ENCODE measurements around the gene CEND1. TPM values are rescaled to one million over a fixed set of nuclear protein-coding genes. Genes with fewer than 3 reads are reported as not detected.

CEND1 gene
- total and polyA plus RNA-seq, 2 of the 13 experiments (the other 11 are each of a cell fraction or from before 2014, with no cell fraction given): not detected

- TF ChIP-seq, protein P1, sequence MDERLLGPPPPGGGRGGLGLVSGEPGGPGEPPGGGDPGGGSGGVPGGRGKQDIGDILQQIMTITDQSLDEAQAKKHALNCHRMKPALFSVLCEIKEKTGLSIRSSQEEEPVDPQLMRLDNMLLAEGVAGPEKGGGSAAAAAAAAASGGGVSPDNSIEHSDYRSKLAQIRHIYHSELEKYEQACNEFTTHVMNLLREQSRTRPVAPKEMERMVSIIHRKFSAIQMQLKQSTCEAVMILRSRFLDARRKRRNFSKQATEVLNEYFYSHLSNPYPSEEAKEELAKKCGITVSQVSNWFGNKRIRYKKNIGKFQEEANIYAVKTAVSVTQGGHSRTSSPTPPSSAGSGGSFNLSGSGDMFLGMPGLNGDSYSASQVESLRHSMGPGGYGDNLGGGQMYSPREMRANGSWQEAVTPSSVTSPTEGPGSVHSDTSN (CRISPR knock-in tag; IDR thresholded peaks at IDR 0.05): no peak
Measured at GRCh38 chr11:839280-839623, 49.4 kb upstream of the CEND1 start (continued).

- H4K20me1 ChIP-seq (ENCODE audit: insufficient read depth, low read length): peaks cover 20% of the 10 kb centered on the region; the same call in 1 of the 2 replicates
- no peaks in the 10 kb centered on the region for H3K27me3 ChIP-seq (ENCODE audit: control insufficient read depth in 1 of 2, insufficient read depth in 2 of 2, low read length in 2 of 2)
- FAIRE-seq (peak; percentile 95), DNase-seq (ENCODE audit: low spot score) (peak; percentile 82), ATAC-seq (peak; percentile 46)
- in situ Hi-C loops (cut with HindIII; ENCODE audit: extremely low pct_ligation_motif_present, low pct_unique_long_range_greater_than_20kb): no loop called here
- H3K27ac ChIP-seq (ENCODE audit: extremely low read length, insufficient read depth, low read length): peak overlapping the region; percentile 53
- no peak overlapping the region for H2AFZ ChIP-seq (ENCODE audit: low read length)
- H3K4me2 ChIP-seq (ENCODE audit: low read depth, low read length): peak overlapping the region; percentile 19
- intact Hi-C loops (cut with micrococcal nuclease; ENCODE audit: unreplicated experiment): no loop called here
- no peaks in the 10 kb centered on the region for H3K9me3 ChIP-seq (ENCODE audit: low read length)
- BruUV-seq (replicated peaks): no TSS peak
- 38% methylated on average over 11 of the region's 17 CpGs for WGBS (ENCODE audit: low lambda C conversion rate)
- CTCF ChIA-PET (ENCODE audit: low intra/inter-chr PET ratio, low total read pairs): no interaction called here
- peaks cover 63% of the 10 kb centered on the region for H3K4me1 ChIP-seq (ENCODE audit: insufficient read depth, low read length)
- peaks cover 36% of the 10 kb centered on the region for H3K79me2 ChIP-seq (ENCODE audit: insufficient read depth, low read length)
- H3K4me3 ChIP-seq (replicated peaks in 1 of 3; ENCODE audit: insufficient read depth in 1 of 3, low read depth in 2 of 3, low read length in 3 of 3): no peak overlapping the region
- peaks cover 9 to 36% of the 10 kb centered on the region in 2 experiments for H3K36me3 ChIP-seq (replicated peaks in 1 of 2; ENCODE audit: control insufficient read depth in 1 of 2, insufficient read depth in 2 of 2, low read length in 2 of 2)
- POLR2A ChIA-PET: interaction anchor here (0.7 to 16.1 kb wide), 6 partner anchors 9 to 83 kb away, joined by 3 to 264 read pairs (median 10); partner anchors contain the start of genes CD151, CRACR2B, PIDD1 and PNPLA2
- peak overlapping the region; percentile 47; the same call in 1 of the 2 replicates for H3K9ac ChIP-seq (ENCODE audit: insufficient read depth, low read depth, low read length)
- TF ChIP-seq HES4 (CRISPR knock-in tag; IDR thresholded peaks at IDR 0.05; ENCODE audit: borderline replicate concordance): no peak
- TF ChIP-seq ISL2 (CRISPR knock-in tag; IDR thresholded peaks at IDR 0.05): no peak
- TF ChIP-seq, protein P2, sequence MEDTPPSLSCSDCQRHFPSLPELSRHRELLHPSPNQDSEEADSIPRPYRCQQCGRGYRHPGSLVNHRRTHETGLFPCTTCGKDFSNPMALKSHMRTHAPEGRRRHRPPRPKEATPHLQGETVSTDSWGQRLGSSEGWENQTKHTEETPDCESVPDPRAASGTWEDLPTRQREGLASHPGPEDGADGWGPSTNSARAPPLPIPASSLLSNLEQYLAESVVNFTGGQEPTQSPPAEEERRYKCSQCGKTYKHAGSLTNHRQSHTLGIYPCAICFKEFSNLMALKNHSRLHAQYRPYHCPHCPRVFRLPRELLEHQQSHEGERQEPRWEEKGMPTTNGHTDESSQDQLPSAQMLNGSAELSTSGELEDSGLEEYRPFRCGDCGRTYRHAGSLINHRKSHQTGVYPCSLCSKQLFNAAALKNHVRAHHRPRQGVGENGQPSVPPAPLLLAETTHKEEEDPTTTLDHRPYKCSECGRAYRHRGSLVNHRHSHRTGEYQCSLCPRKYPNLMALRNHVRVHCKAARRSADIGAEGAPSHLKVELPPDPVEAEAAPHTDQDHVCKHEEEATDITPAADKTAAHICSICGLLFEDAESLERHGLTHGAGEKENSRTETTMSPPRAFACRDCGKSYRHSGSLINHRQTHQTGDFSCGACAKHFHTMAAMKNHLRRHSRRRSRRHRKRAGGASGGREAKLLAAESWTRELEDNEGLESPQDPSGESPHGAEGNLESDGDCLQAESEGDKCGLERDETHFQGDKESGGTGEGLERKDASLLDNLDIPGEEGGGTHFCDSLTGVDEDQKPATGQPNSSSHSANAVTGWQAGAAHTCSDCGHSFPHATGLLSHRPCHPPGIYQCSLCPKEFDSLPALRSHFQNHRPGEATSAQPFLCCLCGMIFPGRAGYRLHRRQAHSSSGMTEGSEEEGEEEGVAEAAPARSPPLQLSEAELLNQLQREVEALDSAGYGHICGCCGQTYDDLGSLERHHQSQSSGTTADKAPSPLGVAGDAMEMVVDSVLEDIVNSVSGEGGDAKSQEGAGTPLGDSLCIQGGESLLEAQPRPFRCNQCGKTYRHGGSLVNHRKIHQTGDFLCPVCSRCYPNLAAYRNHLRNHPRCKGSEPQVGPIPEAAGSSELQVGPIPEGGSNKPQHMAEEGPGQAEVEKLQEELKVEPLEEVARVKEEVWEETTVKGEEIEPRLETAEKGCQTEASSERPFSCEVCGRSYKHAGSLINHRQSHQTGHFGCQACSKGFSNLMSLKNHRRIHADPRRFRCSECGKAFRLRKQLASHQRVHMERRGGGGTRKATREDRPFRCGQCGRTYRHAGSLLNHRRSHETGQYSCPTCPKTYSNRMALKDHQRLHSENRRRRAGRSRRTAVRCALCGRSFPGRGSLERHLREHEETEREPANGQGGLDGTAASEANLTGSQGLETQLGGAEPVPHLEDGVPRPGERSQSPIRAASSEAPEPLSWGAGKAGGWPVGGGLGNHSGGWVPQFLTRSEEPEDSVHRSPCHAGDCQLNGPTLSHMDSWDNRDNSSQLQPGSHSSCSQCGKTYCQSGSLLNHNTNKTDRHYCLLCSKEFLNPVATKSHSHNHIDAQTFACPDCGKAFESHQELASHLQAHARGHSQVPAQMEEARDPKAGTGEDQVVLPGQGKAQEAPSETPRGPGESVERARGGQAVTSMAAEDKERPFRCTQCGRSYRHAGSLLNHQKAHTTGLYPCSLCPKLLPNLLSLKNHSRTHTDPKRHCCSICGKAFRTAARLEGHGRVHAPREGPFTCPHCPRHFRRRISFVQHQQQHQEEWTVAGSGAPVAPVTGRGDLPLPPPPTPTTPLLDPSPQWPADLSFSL (CRISPR knock-in tag; IDR thresholded peaks at IDR 0.05): no peak
- no peak for TF ChIP-seq ATF1 (CRISPR knock-in tag; IDR thresholded peaks at IDR 0.05)
- no peak for TF ChIP-seq ZNF207 (IDR thresholded peaks at IDR 0.05; ENCODE audit: borderline replicate concordance)
- no peak for TF ChIP-seq THYN1 (CRISPR knock-in tag; IDR thresholded peaks at IDR 0.05; ENCODE audit: borderline replicate concordance, low read depth)
- TF ChIP-seq ATM (IDR thresholded peaks at IDR 0.05; ENCODE audit: borderline replicate concordance): no peak
- TF ChIP-seq, protein P3, sequence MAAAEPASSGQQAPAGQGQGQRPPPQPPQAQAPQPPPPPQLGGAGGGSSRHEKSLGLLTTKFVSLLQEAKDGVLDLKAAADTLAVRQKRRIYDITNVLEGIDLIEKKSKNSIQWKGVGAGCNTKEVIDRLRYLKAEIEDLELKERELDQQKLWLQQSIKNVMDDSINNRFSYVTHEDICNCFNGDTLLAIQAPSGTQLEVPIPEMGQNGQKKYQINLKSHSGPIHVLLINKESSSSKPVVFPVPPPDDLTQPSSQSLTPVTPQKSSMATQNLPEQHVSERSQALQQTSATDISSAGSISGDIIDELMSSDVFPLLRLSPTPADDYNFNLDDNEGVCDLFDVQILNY (CRISPR knock-in tag; conservative IDR thresholded peaks at IDR 0.05): no peak
- TF ChIP-seq STAT5B (CRISPR knock-in tag; IDR thresholded peaks at IDR 0.05): no peak
- peak; percentile 80; the same call in 1 of the 2 replicates for TF ChIP-seq KLF11 (CRISPR knock-in tag; IDR thresholded peaks at IDR 0.05)
- TF ChIP-seq HDAC6 (IDR thresholded peaks at IDR 0.05; ENCODE audit: low read depth, low read length): no peak
- peak; percentile 55; the same call in 1 of the 2 replicates for TF ChIP-seq KMT2A (CRISPR knock-in tag; IDR thresholded peaks at IDR 0.05)
- TF ChIP-seq HOXD1 (CRISPR knock-in tag; IDR thresholded peaks at IDR 0.05): no peak
Measured at GRCh38 chr11:838441-839279, 48.8 kb upstream of the CEND1 start.

All from HepG2 (cell line).